HG03571 (cell line): Measurements from ENCODE around the gene ZNF487.
"Not testable (repeated sequence)": the region's sequence is repeated elsewhere in the genome, so short reads cannot be mapped to it uniquely, and the experiment has no call there.

Experiments used
- ATAC-seq: cut with Tn5 transposase; IDR thresholded peaks from one replicate; pipeline ENCODE4 v1.9.1; 2021; ENCODE audit not compliant: unreplicated experiment

The ZNF487 gene

GRCh38 chr10:43430926-43431663, 5.8 kb upstream of the ZNF487 start:
- no peak for ATAC-seq

DNA sequence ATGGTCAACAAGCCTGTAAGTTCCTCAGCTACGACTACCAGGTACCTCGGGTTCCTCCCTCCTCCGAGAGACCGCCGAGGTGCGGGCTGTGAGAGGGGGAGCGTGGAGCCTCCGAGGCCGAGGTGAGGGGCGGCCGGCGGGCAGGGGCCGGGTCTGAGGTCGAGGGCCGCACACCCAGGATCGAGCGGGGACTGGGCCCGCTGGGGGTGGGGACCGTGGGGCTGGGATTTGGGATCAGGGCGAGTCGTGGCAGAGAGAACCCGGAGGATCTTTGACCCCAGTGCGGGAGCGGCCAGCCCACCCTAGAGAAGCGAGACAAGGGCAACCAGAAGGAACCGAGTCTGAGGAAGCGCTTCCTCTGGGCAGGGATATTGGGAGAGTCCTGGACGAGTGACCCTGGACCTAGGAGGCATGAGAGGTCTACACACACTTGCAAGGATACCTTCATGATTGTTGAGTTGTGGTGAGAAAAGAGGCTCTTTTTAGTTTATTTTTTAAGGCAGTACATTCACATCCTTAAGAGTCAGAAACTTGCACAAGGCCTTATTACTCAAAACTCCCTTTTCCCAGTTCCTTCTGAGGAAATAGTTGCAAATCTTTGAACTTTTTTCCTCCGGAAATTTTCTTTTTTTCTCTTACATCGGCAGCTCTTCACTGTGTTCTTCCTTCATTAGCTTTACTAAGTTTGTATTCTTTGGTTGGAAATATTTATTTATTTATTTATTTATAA, 395 bp downstream of the ZNF487 start:
- no peak for ATAC-seq

DNA sequence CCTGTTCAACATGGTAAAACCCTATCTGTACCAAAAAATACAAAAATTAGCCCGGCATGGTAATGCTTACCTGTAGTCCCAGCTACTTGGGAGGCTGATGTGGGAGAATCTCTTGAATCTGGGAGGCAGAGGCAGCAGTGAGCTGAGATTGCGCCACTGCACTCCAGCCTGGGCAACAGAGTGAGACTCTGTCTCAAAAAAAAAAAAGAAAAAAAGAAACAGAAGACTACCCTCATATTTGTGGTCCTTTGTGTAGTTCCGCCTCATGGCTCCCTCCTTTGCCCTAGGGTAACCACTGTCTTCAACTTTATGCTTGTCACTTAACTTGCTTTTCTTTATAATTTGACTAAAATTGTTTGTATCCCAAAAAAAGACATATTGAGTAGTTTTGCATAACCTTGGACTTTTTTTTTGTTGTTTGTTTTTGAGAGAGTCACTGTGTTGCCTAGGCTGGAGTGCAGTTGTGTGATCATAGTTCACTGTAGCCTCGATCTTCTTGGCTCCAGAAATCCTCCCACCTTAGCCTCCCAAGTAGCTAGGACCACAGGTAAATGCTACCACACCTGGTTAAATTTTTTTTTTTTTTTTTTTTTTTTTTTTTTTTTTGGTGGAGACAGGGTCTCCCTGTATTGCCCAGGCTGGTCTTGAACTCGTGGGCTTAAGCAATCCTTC, 3.7 kb downstream of the ZNF487 start:
- no peak for ATAC-seq

GRCh38 chr10:43444323-43444722, 7.4 kb downstream of the ZNF487 start:
- ATAC-seq = no peak

- ATAC-seq = no peak
These were observed 8.1 kb downstream of the ZNF487 start for GRCh38 chr10:43444897-43445466.

GRCh38 chr10:43446219-43447017, 9.5 kb downstream of the ZNF487 start:
- ATAC-seq = not testable (repeated sequence)

- ATAC-seq = no peak
These were observed 11.8 kb downstream of the ZNF487 start for GRCh38 chr10:43448742-43449141.

DNA sequence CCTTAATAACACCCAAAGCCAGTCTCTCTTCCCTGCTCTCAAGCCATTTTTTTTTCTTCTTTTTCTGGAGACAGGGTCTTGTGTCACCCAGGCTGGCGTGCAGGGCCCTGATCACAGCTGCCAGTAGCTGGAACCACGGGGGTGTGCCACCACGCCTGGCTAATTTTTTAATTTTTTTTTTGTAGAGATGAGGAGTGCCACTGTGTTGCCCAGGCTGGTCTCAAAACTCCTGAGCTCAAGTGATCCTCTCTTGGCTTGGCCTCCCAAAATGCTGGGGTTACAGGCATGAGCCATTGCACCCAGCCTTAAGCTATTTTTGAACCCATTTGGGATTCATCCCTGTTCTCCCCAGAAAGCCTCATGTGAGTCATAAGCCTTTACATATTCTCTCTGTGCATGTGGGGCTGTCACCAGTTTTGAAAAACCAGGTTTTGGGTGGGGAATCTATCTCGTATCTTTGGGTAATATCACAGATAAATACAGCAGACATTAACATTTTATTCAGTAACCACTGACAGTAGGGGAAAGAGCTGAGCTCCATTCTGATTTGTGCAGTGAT, 15.5 kb downstream of the ZNF487 start:
- ATAC-seq = no peak

DNA sequence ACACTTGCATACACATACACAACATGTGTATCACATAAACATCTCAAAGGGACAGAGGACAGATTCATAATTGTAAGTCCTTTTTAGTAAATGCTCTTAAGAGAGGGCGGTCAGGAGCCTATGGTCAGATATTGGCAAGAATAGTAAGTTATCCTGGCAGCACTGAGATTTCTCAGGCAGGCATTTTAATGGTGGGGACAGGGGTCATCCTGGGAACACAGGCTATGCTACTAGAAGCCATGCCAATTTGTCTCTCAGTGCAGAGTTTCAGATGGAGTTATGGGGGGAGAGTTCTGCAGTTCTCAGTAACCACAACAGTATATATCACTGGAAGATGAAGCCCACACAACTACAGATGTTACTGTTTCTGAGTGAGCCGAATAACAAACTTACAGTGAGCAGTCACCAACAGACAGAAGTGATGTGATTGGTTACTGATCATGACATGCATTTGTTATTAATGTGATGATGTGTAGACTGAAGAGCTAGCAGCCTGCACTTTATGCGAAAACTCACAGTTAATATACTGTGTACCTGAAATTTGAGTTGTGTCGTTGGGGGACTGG, 16.4 kb downstream of the ZNF487 start:
- no peak for ATAC-seq

- ATAC-seq = not testable (repeated sequence)
These were observed 17.1 kb downstream of the ZNF487 start for GRCh38 chr10:43454025-43454424.

DNA sequence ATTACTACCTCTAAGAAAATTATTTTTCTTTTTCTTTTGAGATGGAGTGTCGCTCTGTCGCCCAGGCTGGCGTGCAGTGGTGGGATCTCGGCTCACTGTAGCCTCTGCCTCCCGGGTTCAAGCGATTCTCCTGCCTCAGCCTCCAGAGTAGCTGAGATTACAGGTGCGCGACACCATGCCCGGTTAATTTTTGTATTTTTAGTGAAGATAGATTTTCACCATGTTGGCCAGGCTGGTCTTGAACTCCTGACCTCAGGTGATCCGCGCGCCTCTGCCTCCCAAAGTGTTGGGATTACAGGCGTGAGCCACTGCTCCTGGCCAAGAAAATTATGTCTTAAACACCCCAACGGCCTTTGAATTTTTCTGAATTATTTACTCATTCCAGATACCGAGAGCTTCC, 19.6 kb downstream of the ZNF487 start:
- ATAC-seq = not testable (repeated sequence)

GRCh38 chr10:43458227-43458626, 21.3 kb downstream of the ZNF487 start:
- ATAC-seq = no peak

- ATAC-seq = no peak
These were observed 25.0 kb downstream of the ZNF487 start for GRCh38 chr10:43461950-43462349.

DNA sequence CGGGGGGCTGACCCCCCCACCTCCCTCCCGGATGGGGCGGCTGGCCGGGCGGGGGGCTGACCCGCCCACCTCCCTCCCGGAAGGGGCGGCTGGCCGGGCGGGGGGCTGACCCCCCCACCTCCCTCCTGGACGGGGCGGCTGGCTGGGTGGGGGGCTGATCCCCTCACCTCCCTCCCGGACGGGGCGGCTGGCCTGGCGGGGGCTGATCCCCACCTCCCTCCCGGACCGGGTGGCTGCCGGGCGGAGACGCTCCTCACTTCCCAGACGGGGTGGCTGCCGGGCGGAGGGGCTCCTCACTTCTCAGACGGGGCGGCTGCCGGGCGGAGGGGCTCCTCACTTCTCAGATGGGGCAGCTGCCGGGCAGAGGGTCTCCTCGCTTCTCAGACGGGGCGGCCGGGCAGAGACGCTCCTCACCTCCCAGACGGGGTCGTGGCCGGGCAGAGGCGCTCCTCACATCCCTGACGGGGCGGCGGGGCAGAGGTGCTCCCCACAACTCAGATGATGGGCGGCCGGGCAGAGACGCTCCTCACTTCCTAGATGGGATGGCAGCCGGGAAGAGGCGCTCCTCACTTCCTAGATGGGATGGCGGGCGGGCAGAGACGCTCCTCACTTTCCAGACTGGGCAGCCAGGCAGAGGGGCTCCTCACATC, 28.3 kb downstream of the ZNF487 start:
- ATAC-seq = not testable (repeated sequence)

DNA sequence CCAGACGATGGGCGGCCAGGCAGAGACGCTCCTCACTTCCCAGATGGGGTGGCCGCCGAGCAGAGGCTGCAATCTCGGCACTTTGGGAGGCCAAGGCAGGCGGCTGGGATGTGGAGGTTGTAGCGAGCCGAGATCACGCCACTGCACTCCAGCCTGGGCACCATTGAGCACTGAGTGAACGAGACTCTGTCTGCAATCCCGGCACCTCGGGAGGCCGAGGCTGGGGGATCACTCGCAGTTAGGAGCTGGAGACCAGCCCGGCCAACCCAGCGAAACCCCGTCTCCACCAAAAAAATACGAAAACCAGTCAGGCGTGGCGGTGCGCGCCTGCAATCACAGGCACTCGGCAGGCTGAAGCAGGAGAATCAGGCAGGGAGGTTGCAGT, 28.8 kb downstream of the ZNF487 start:
- ATAC-seq = not testable (repeated sequence)

GRCh38 chr10:43471146-43471545, 34.2 kb downstream of the ZNF487 start:
- ATAC-seq = no peak

- no peak for ATAC-seq
These were observed 35.2 kb downstream of the ZNF487 start for GRCh38 chr10:43471935-43472720.

DNA sequence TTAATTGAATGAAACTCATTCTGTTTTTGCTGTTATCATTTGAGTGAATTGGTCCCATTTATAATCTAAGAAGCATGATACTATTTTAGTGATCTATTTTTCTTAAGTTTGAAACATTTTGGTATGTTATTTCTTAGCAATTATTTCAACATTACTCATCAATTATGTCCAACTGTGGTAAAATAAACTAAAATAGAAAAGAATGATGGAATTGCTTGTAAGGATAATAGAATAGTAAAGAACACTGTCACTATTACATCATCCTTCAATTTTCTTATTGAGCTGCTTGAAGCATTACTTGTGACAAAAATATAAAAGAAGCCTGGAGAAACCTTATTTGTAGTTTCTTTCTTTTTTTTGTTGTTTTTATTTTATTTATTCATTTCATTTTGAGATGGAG, 42.4 kb downstream of the ZNF487 start:
- ATAC-seq = no peak
